ENCODE results near the gene TFF2.

The TFF2 gene

GRCh38 chr21:42302076-42302650 lies 48.6 kb downstream of the TFF2 start:
- DNase-seq: no peak

DNA sequence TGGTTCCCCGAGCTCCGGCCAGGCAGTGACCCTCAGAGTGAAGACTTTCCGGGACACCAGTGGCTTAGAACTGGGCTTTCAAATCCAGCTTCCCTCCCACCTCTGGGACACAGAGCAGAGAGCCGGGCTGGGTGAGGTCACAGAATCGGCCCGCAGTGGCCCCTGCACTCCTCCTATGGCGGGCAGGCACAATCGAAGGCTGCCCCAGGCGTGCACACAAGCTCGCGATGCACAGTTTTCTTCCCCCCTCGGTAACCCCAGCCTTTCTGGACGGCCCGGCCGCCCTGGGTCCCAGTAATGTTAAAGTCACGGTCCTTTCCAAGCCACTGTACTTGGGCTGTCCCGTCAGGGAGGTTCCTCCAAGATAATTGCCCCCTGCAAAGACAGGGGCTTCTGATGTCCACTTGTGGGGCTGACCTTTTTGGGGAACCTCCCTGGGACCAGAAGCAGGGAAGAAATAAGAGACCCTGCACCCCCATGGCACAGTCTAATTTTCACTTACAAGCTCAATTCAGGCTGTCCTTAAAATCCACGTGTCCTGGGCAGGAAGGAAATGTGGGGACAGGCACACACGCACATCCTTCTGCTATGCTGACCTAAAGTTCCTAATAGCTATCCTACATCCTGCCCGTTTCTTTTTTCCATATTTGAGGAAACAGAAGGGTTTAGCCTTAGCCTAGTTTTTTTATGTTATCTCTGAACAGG lies 49.3 kb downstream of the TFF2 start:
- DNase-seq: no peak

DNA sequence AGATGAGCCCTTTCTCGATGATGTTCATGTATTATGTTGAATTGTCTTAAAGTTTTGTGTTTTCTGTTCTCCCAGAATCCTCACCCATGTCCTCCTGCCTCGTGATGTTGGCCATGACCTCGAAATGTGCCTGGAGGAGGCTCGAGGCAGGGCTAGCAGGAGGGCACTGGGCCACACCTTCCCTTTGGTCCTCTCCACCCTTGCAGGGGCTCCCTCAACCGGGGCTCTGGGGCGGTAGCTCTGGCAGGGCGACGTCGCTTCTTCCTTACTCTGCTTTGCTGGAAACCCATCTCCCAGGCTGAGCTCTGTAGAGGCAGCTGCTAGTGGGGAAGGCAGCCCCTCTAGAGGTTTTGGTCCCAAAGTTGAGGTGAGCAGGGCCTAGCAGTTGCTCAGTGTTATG lies 49.8 kb downstream of the TFF2 start:
- no peak for DNase-seq

DNA sequence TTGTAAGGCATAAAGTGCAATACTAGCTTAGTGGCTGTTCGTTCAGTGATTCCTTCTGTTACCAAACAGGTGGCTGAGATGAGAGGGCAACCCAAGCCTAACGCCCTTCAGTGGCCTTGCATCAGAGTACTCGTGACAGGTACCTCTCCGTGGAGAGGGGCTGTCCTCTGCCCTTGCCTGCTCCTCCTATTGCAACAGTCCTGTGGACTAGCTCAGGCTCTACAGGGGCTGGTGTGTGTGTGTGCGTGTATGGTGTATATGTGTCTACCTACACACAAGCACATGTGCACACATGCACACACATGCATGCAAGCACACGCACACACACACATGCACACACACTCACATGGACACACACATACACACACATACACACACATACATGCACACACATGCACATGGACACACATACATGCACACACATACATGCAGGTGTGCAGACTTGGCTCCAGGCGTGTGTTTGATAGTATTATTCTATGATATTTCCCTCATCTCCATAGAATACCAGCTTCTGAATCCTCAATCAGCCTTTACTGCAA lies 50.7 kb downstream of the TFF2 start:
- DNase-seq: no peak

- no peak for DNase-seq
Measured at GRCh38 chr21:42299324-42300044, 51.3 kb downstream of the TFF2 start.

- DNase-seq: no peak
Measured at GRCh38 chr21:42298657-42299056, 52.1 kb downstream of the TFF2 start.

DNA sequence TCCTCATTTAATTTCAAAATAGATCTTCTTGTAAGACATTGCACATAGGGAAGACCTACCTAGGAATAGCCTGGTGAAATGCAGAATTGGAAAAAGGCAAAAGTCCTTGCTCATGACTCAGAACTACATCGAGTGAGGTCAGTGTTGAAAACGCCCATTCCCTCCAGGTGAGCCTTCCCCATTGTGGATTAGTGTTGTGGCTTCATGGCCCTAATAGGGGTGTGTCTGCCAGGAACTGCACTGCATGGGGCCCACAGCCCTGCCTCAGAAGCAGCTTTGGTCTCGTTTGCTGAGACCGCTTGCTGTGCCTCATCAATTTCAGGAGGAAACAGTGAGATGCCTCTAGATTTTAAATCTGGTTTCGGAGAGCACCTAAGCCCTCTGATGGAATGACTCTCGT lies 52.6 kb downstream of the TFF2 start:
- DNase-seq: no peak

DNA sequence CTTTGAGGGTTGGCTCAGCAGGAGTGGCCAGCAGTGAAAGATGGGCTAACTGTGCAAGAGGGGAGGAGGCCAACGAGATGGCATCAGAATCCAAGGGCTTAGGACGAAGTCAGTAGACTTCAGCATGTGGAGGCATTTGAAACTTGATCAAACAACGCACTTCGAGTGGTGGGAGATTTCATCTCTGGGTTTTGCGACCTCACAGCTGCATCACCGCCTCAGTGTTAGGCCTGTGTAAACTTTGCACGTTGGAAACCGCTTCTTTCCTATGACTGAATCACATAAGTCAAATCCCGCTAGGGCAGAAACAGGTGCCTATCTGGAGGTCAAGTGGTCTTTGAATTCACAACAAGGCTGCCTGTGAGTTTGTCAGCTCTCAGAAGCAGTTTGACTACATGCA lies 53.4 kb downstream of the TFF2 start:
- no peak for DNase-seq

- no peak for DNase-seq
Measured at GRCh38 chr21:42296501-42296900, 54.3 kb downstream of the TFF2 start.

All from GOT3 (cell line).